ENCODE results near the gene HMCN2. TPM values are rescaled to one million over a fixed set of nuclear protein-coding genes. Genes with fewer than 3 reads are reported as not detected.

The HMCN2 gene
- total RNA-seq, 6 experiments from 2014 or later: 0.31 to 2.0 (median 1.1) TPM

DNA sequence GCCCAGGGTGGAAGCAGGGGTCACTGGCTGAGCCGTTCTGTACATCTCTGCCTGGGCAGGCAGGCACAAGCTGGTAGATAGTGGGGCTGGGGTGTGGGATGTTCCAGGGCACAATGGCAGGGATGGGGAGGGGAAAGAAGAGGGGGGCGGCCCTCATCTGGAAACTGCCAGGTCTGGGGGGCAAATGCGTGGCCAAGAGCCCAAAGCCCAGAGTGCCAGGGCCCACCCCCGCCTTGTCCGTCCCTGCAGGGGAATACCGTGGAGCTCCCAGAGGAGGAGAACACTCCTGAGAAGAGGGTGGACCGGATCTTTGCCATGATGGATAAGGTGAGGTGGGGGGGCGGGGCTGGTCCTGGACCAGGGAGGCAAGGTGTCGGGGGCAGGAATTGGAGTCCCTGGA lies 42.7 kb upstream of the HMCN2 start:
- 80% methylated on average over 1 of the region's 9 CpGs for WGBS (ENCODE audit: insufficient coverage, low coverage, low lambda C conversion rate, missing lambda C conversion rate)
- Histone ChIP-seq H3K4me3 (no peak overlapping the region), H3K9me3 (no peaks in the 10 kb centered on the region), H3K27me3 (no peaks in the 10 kb centered on the region), H3K27ac (no peak overlapping the region), H3K36me3 (no peaks in the 10 kb centered on the region), H3K4me1 (no peaks in the 10 kb centered on the region)
- ATAC-seq (no peak), DNase-seq (no peak)
- no peak for TF ChIP-seq POLR2A (IDR thresholded peaks at IDR 0.05)
- TF ChIP-seq, protein P1, sequence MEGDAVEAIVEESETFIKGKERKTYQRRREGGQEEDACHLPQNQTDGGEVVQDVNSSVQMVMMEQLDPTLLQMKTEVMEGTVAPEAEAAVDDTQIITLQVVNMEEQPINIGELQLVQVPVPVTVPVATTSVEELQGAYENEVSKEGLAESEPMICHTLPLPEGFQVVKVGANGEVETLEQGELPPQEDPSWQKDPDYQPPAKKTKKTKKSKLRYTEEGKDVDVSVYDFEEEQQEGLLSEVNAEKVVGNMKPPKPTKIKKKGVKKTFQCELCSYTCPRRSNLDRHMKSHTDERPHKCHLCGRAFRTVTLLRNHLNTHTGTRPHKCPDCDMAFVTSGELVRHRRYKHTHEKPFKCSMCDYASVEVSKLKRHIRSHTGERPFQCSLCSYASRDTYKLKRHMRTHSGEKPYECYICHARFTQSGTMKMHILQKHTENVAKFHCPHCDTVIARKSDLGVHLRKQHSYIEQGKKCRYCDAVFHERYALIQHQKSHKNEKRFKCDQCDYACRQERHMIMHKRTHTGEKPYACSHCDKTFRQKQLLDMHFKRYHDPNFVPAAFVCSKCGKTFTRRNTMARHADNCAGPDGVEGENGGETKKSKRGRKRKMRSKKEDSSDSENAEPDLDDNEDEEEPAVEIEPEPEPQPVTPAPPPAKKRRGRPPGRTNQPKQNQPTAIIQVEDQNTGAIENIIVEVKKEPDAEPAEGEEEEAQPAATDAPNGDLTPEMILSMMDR (IDR thresholded peaks at IDR 0.05): no peak
- intact Hi-C loops (cut with DNase I): no loop called here

DNA sequence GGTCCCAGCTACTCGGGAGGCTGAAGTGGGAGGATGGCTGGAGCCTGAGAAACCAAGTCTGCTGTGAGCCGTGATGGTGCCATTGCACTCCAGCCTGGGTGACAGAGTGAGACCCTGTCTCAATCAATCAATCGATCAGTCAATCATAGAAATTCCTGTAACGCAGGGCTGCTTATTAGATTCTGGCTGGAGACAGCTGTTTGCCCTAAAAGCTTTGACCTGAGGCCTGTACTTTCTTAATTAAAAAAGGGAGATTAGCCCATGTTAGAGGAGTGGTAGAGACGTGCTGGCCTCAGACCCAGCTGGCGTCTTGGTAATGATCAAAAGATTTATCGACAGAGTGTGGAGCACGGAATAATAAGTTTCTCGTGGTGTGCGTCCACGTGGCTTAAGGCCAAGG lies 40.5 kb upstream of the HMCN2 start:
- intact Hi-C loops (cut with DNase I): no loop called here
- DNase-seq (no peak), ATAC-seq (no peak)
- no peaks in the 10 kb centered on the region for H3K36me3 ChIP-seq
- H3K4me3 ChIP-seq: no peak overlapping the region
- WGBS (ENCODE audit: insufficient coverage, low coverage, low lambda C conversion rate, missing lambda C conversion rate): 87% methylated on average over 4 of the region's 11 CpGs
- H3K27ac ChIP-seq: no peak overlapping the region
- TF ChIP-seq POLR2A (IDR thresholded peaks at IDR 0.05): no peak
- TF ChIP-seq, protein P1 (IDR thresholded peaks at IDR 0.05): no peak
- no peaks in the 10 kb centered on the region for H3K4me1 ChIP-seq
- H3K27me3 ChIP-seq: no peaks in the 10 kb centered on the region
- no peaks in the 10 kb centered on the region for H3K9me3 ChIP-seq

DNA sequence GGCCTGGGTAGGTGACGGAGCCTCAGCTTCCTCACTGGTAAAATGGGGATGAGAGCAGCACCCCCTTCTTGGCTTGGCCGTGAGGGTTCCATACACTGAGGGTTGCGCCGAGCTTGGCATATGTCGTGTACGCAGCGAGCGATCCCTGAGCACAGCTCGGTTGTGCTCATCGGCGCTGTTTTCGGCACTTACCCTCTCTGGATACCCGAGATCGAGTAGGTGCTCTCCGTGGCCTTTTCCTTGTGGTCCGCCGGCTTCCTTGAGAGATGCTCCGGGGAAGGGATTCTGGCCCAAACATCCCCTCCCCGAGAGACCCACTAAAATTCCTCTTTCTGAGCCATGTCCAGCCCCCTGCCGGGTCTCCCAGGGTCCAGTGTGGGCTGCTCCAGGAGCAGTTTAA lies 40.0 kb upstream of the HMCN2 start:
- ATAC-seq (no peak), DNase-seq (no peak)
- Histone ChIP-seq H3K27ac (no peak overlapping the region), H3K4me1 (no peaks in the 10 kb centered on the region), H3K36me3 (no peaks in the 10 kb centered on the region), H3K27me3 (no peaks in the 10 kb centered on the region), H3K9me3 (no peaks in the 10 kb centered on the region), H3K4me3 (no peak overlapping the region)
- 86% methylated on average over 1 of the region's 20 CpGs for WGBS (ENCODE audit: insufficient coverage, low coverage, low lambda C conversion rate, missing lambda C conversion rate)
- intact Hi-C loops (cut with DNase I): no loop called here
- TF ChIP-seq, protein P1 (IDR thresholded peaks at IDR 0.05): no peak
- TF ChIP-seq POLR2A (IDR thresholded peaks at IDR 0.05): no peak

- intact Hi-C loops (cut with DNase I): no loop called here
- ATAC-seq: peak in 1 of 4 donors; percentile 38
- no peak overlapping the region for H3K4me3 ChIP-seq
- DNase-seq: no peak
- no peak for TF ChIP-seq POLR2A (IDR thresholded peaks at IDR 0.05)
- TF ChIP-seq, protein P1 (IDR thresholded peaks at IDR 0.05): no peak
- H3K36me3 ChIP-seq: no peaks in the 10 kb centered on the region
- no peaks in the 10 kb centered on the region for H3K9me3 ChIP-seq
- no peaks in the 10 kb centered on the region for H3K4me1 ChIP-seq
- no CpG with 5 or more reads among the region's 12 CpGs for WGBS (ENCODE audit: insufficient coverage, low coverage, low lambda C conversion rate, missing lambda C conversion rate)
- H3K27me3 ChIP-seq: no peaks in the 10 kb centered on the region
- H3K27ac ChIP-seq: no peak overlapping the region
Measured at GRCh38 chr9:130226112-130226511, 39.4 kb upstream of the HMCN2 start.

GRCh38 chr9:130227833-130228232 lies 37.7 kb upstream of the HMCN2 start:
- 100% methylated on average over 1 of the region's 3 CpGs for WGBS (ENCODE audit: insufficient coverage, low coverage, low lambda C conversion rate, missing lambda C conversion rate)
- no peaks in the 10 kb centered on the region for H3K27me3 ChIP-seq
- no peak for TF ChIP-seq POLR2A (IDR thresholded peaks at IDR 0.05)
- TF ChIP-seq, protein P1 (IDR thresholded peaks at IDR 0.05): no peak
- intact Hi-C loops (cut with DNase I): no loop called here
- no peak overlapping the region for H3K27ac ChIP-seq
- no peak overlapping the region for H3K4me3 ChIP-seq
- no peaks in the 10 kb centered on the region for H3K36me3 ChIP-seq
- H3K9me3 ChIP-seq: no peaks in the 10 kb centered on the region
- DNase-seq: no peak
- no peak for ATAC-seq
- no peaks in the 10 kb centered on the region for H3K4me1 ChIP-seq

Measured in right lobe of liver (tissue), 6 donors.